Head of caudate nucleus (tissue), 42 donors: Measurements from ENCODE around the gene ARID1B.

Experiments
- DNase-seq, 42 donors: peaks; one replicate each; pipeline versions ENCODE4 v3.0.0 to v3.0.0-alpha.2; 2020 to 2021; ENCODE audit warnings: mixed read lengths in 7 of 42
- intact Hi-C: fragments of 100-400 bp; cut with DNase I; formaldehyde crosslinking; loops from one replicate; pipeline ENCODE4 v1.15.0; 2022

Gene ARID1B

DNA sequence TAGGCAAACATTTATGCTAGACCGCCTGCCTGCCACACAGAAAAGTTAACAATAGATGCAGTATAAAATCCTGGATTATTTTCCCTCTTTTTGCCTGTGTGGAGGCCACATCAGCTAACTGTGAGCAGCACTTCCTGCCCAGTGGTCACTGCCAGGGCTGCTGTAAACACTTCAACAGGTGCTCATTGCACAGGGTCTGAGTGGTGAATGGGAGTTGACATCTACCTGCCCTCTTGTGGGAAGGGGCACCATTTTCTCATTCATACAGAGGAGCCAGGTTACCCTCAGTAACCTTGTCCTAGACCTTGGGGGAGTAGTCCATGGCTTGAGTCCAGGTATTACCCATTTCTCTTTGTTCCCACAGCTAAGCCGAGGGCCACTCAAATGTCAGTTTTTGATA lies 310.8 kb downstream of the ARID1B start:
- DNase-seq, result no peak
- intact Hi-C loops, result no loop called here

DNA sequence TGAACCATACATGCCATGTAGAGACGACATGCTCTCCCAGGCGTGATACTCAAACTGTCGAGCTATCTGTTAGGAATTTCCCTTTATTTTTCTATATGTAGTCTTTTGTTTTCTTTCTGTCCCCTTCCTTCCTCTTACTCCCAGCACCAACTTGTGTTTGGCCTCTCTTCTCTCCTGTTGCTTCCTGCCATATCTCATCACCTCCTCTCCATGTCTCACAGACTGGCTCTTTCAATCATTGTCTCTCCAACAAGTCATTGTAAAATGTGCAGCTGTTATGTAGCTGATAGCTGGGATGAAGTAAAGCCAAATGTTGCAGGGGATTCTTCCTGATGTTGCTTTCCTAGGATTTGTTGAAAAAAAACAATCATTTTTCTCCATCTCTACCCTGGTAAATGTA lies 311.7 kb downstream of the ARID1B start:
- intact Hi-C loops, result no loop called here
- no peak for DNase-seq

DNA sequence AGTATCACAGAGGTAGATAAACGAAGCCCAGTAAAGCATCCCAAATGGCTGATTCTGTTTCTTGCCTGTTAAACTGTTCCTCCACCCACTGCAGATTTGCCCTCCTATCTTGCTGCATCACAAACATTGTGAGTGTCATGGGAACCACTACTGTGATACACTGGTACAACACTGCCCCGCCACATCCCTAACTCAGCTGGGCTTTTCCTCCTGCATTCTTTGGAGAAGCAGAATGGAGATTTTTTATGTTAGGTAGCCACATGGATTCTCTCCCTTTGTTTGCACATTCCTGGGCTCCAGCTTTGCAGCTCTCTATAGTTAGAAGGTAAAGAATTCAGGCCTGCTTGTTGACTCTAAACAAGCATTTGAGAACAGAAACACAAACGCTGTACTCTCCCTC lies 312.1 kb downstream of the ARID1B start:
- intact Hi-C loops, result no loop called here
- no peak for DNase-seq

DNA sequence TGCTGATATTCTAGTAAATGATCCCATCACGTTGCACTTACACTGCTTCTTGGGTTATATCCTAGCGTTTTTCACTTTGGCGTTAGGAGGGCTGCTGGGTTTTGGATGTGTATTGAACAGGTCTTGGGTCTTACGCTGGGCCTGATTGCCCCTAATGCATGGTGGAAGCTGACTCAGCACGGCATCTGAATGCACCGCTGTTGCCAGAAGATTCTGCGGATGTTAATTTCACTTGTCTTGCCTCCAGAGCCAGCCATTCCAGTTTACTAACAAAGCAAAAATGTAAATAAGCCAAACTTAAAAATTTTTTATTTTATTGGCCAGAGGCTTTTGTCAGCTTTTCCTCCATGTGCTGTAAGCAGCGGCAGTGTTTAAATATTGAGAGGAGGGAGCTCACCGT lies 312.7 kb downstream of the ARID1B start:
- DNase-seq, result no peak

DNA sequence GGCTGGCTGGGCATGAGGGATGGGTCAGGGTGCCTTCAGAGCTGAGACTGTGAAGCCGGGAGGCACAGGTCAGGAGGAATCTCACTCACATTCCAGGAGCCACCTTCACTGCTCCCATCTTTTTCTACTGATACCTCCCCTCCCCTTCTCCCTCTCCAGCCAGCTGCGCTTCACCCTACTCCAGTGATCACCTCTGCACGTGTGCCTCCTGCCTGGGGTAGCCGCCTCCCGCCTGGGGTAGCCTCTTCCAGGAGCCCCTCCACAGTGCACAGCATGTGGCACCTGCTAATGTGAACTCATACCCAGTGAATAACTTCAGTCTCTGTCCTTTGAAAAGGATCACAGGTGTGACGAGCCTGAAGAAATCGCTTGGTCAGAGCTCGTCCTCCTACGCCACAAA lies 313.6 kb downstream of the ARID1B start:
- intact Hi-C loops, result no loop called here
- DNase-seq, result no peak

More for the DNA sequence above, 312.7 kb downstream of the ARID1B start:
- intact Hi-C loops, result no loop called here

DNA sequence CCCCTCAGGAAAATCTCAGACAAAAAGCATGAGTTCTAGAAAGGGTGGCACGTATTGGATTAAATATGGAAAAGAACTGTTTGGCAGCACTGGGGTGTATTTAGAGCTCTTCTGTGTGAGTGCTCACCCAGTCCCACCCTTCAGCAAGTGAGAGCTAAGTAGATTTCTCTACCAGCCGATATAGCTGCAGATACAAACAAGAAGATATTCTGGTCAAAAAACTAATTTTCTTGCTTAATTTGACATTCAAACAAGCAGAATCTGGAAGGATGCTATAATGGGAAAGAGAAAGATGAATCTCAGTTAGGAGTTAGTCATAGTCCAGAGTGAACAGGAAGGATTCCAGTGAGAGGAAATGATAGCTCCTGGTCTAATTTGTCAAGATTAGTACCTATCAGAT lies 314.1 kb downstream of the ARID1B start:
- DNase-seq, result no peak
- intact Hi-C loops, result no loop called here

DNA sequence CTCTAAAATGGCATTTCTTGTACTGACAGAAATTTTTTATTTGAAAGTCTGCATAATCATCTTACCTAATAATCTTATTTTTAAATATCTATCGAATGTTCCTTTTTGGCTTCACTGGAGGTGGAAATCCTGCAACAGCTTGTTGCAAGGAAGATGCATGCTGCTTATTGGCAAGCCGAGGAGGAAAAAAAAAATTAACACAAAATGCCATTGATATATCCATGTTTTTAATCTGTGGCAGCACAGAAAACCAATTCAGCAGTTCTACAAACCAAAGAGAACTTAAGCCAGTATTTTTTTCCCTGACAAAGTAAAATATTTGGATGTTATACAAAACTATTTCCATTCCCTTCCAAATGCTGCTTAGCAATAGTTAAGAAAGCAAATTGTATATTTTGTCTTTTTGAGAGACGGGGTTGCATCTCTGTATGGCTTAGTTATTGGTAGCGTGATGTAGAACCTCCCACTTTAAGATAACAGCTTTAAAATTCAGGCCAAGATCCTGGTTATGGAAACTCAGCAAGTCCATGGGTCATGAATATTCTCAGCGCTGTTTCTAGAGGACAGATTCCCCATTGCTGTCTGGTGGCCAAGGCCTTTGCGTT lies 314.8 kb downstream of the ARID1B start:
- intact Hi-C loops, result no loop called here
- no peak for DNase-seq

DNA sequence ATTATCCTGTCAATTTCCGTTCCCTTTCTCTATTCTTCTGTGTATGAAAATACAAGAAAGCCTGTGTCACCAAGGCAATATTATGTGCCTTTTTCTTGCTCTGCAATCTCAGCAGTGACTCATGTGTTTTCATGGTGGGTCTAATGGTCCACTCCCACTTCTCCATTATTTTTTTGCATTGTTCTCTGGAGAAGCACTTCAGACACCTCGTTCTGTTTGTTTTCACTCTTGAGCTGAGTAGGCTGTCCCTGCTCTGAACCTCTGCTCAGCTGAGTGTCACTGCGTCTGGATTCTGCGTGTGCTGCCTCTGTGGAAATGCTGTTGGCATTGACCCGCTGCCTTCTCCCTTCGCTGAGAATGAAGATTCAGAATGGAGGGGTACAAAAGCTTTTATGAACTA lies 315.6 kb downstream of the ARID1B start:
- intact Hi-C loops, result no loop called here
- DNase-seq, result peak in 6 of 42 donors; percentile 7 to 48 (median 27)

DNA sequence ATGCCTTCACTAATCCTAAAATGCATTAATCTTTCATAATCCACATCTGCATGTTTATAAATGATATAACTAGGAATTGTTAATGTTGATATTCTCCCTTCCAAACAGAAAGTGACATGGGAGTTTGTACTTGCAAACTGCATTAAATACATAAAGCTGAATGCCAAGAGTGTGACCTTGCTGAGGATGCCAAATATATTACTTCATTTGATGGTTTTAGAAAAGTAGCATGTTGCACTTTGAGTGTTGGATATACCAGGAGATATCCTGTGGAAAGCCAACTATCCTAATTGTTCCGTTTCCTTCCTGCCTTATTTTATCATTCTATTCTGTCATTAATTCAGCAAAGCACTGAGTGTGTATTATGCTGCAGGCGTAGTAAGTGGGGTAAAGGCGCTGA lies 316.4 kb downstream of the ARID1B start:
- no peak for DNase-seq
- intact Hi-C loops, result no loop called here

DNA sequence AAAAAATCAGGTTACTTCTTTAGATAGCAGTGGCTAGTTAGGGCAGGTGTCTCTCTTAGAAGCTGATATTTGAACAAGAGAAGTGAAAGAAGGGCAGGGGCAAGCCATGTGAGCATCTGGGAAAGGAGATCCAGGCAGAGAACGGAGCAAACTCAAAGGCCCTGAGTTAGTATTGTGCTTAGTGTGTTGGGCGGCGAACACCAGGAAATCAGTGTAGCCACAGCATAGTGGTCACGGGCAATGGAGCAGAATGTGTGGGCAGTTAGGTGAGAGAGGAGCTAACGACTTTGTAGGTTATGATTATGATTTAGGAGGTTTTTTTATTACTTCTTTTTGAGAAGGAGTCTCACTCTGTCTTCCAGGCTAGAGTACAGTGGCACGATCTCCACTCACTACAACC lies 316.9 kb downstream of the ARID1B start:
- DNase-seq, result no peak
- intact Hi-C loops, result no loop called here

DNA sequence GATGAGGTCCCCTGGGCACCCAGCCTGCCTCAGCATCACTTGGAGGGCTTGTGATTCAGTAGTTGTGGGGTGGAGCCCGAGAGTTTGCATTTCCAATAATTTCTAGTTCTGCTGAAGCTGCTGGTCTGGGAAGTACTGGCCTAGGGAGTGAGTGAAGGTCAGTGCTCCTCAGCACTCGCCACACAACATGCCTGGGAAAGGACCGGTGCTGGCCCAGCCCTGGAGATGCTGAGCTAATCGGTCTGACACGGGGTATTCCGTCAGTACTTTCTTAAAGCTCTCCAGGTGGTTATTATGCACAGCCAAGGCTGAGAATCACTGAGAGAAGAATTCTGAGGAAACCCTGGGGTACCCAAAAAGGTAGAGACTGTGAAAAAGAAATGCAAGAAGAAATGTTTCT lies 317.9 kb downstream of the ARID1B start:
- intact Hi-C loops, result no loop called here
- DNase-seq, result no peak

DNA sequence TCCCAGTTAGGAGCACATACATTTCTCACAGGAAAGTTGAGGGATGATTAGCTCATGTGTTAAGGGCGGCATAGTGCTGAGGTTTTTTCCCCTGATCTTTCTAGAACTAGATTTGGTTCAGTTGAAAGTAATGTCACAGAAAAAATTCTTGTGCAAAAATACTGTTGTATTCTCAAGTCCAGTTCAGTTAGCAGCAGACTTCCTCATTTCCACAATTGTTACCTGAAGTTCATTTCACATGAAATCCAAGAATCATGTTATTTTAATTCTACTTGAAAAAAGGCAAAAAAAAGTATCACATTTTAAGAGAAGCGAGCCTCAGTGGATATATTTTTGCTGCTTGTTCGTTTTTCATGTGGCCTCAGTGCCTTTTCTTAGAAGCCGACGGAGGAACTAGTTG lies 318.4 kb downstream of the ARID1B start:
- intact Hi-C loops, result no loop called here
- no peak for DNase-seq

DNA sequence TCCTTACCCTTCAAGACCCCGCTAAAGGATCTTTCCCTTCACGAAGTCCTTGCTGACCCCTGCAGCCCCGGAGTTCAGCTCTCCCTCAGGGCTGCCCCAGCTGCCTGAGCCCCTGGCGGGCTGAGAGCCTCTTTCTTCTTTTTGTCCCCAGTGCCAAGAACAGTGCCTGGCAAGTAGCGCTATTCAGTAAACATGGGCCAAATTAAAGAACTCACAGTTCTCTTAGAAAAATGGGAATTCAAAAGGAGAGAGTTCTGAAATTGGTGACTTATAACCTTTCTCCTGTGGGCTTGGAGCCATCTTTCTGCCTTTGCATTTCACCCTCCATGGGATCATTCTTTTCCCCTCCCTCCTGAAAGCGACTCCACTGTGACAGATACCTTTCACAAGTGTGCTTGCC lies 318.9 kb downstream of the ARID1B start:
- DNase-seq, result peak in 5 of 42 donors; percentile 31 to 51 (median 40)
- intact Hi-C loops, result no loop called here

DNA sequence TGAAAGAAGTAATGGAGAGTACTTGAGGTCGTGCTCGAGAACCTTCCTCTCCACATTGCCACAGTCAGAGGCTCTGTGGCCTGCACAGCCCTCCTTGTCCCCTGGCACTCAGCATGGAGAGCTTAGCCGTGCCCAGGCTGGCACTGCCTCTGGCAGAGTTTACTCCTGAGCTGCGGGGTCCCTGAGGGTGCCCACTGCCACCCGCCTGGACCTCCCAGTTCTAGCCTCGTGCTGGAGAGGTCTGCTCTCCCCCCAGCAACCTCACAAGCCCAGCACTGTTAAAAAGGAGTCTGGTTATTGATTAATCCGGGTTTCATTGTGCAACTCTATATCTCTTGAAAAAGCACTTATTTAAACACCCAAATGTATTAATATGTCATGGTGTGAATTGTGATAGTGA lies 319.3 kb downstream of the ARID1B start:
- intact Hi-C loops, result no loop called here
- peak in 15 of 42 donors; percentile 18 to 66 (median 39) for DNase-seq

DNA sequence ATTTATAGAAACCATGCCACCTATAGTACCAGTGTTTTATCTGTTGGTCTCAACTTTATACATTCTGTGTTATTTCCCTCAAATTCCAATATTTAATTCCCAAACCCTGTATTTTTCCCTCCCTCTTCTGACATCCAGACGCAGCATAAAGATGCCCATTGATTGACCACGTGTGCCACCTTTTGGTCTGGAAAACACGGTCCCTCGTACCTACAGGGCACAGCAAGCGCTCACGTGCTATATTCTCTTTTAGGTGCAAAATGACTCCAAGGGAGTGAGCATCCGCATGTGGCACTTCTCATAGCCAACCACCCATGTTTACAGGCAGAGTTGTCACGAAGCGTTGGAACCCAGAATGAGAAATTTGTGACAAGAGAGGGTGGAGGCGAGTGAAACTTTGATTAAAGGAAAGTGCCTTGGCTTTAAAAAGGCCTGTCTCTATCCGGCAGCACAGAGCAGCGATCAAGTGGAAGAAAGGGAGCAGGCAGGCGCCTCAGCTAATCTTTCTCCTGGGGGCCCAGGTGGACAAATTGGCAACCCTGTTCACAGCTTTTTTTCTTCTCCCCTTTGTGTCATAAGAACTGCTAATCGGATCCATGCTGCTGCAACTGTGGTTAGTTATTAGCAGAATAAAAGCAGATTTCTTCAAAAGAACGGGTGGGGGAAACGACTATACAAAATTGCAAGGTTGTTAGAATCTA lies 320.2 kb downstream of the ARID1B start:
- intact Hi-C loops, result no loop called here
- no peak for DNase-seq

DNA sequence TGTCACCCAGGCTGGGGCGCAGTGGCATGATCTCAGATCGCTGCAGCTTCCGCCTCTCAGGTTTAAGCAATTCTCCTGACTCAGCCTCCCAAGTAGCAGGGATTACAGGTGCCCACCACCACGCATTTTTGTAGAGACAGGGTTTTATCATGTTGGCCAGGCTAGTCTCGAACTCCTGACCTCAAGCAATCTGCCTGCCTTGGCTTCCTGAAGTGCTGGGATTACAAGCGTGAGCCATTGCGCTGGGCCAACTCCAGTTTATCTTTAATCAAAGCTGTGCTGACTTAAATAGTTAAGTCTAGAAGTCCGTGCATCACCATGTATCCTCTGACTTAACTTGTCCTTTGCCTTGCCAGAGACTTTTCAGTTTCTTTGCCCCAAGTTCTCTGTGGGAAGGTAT lies 321.8 kb downstream of the ARID1B start:
- intact Hi-C loops, result no loop called here
- DNase-seq, result no peak

DNA sequence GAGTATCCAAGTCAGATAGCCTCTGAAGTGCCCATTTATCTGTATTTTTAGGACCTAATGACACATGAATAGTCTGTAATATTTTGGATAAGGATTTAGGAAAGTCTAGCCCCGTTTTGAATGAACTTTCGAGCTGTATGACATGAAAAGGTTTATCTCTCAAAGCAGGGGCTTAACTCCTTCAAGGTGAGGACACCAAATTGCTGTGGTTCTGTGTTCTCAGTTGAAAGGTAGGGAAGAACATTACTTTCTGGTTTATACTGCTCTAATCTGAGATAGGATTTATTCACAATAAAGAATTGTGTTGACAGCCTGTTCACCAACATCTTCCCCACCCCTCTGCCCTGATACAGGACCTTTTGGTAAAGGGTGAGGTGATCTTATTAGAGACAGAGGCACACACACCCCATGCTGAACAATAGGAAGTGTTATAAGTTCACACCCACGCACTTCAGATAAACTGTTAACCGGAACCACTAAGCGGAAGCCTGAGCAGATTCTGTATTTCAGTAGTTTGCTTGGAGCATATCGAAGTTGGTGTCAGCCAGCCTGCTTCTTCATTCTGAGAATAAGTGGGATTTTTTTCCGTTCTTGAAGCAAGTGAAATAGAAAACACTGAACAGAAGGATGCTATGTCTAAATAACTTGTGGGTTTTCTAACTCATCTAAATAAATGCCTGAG lies 322.9 kb downstream of the ARID1B start:
- intact Hi-C loops, result no loop called here
- DNase-seq, result peak in 1 of 42 donors; percentile 31

DNA sequence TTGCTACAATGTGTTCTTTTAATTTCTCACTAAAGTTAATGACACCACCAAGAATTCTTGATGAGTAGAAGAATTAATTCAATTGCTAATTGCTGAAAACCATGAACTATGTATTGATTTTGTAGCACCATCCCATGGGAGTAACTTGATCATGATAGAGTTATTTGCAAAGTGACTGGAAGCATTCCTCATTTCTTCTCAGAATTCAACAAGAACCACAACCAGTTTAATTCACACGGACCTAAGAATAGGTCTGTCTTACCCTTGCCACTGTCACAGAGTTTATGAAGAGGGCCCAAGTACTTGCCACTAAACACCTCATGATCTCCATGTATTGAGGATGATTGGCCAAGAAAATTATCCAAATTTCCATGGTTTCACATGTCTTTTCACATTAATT lies 324.0 kb downstream of the ARID1B start:
- intact Hi-C loops, result no loop called here
- DNase-seq, result no peak

DNA sequence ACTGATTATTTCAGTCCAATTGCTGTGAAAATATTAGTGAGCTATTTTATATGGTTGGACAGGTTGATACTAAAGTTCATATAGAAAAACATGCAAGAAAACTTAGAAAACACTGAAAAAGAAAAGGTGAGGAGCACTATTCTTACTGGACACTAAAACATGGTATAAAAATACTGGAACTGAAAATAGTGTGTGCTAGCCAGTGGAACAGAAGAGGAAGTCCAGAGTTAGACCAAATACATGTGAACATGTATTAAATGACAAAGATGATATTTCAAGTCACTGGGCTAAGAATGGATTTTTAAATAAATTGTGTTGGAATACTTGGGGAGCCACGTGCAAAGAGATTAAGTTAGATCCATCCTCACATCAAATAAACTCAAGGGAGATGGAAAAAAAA lies 327.6 kb downstream of the ARID1B start:
- intact Hi-C loops, result no loop called here

DNA sequence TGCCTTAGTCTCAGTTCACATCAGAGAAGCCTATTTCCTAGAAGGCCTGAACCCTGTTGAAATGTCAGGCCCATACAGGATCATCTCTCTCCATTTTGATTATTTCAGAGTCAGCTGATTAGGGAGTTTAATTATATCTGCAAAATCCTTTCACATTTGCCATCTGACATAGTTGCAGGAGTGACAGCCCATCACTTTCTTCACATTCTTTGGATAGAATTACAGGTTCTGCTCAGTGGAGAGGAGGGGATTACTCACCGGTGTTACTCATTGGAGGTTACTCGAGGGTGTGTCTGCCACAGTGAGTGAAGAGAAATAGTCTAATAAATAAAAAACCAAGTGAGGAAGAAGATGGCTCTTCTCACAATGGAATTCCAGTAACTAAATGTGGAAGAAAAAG lies 329.3 kb downstream of the ARID1B start:
- intact Hi-C loops, result no loop called here
- peak in 2 of 42 donors; percentile 37 to 62 for DNase-seq

More for the DNA sequence above, 327.6 kb downstream of the ARID1B start:
- DNase-seq, result no peak

DNA sequence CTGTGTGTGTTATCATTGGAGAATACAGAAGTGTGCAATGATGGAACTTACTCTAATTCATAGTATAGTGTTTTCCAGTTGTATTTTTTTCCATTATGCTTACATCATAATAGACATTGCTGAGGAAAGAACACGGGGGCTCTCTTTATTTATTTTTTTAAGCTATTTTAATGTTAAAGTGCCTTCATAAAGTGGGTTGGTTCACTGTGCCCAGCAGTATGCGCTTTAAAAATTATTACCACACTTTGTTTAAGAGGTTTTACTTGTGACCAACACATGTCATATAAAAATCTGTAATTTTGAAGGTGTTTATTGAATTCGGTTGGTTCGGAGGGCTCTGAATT lies 330.4 kb downstream of the ARID1B start:
- DNase-seq, result no peak
- intact Hi-C loops, result no loop called here
